ENCODE results near the gene MGAT4C.
"Not testable (repeated sequence)": the region's sequence is repeated elsewhere in the genome, so short reads cannot be mapped to it uniquely, and the experiment has no call there.

Gene MGAT4C

DNA sequence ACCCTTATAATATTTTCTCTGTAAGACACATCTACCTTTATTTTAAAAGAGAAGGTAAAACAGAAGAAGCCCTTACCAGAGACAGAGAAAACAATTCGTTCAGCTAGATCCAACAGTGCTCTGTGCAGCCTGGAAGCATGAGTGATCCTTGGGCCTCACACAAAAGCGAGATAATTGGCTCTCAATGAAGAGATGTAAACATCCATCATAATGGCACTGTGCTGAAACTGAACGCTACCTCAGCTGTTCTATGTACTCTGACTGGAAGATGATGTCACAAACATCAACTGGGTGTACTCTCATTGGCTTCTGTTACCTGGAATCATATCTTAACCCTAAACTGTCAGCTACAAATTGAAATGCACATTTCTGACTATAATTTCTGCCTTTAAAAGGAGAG lies at the start of gene MGAT4C:
MGAT4C (minus strand) TSS at position 229 of the 400 bp plus-strand sequence.
- H3K4me3 ChIP-seq (ENCODE audit: low read depth, low read length): no peak within 1 kb of the TSS
- TF ChIP-seq, protein P1, sequence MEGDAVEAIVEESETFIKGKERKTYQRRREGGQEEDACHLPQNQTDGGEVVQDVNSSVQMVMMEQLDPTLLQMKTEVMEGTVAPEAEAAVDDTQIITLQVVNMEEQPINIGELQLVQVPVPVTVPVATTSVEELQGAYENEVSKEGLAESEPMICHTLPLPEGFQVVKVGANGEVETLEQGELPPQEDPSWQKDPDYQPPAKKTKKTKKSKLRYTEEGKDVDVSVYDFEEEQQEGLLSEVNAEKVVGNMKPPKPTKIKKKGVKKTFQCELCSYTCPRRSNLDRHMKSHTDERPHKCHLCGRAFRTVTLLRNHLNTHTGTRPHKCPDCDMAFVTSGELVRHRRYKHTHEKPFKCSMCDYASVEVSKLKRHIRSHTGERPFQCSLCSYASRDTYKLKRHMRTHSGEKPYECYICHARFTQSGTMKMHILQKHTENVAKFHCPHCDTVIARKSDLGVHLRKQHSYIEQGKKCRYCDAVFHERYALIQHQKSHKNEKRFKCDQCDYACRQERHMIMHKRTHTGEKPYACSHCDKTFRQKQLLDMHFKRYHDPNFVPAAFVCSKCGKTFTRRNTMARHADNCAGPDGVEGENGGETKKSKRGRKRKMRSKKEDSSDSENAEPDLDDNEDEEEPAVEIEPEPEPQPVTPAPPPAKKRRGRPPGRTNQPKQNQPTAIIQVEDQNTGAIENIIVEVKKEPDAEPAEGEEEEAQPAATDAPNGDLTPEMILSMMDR (IDR thresholded peaks at IDR 0.05; ENCODE audit: control insufficient read depth, extremely low read depth, insufficient read depth): no peak
- DNase-seq (ENCODE audit: low read depth): no peak

DNA sequence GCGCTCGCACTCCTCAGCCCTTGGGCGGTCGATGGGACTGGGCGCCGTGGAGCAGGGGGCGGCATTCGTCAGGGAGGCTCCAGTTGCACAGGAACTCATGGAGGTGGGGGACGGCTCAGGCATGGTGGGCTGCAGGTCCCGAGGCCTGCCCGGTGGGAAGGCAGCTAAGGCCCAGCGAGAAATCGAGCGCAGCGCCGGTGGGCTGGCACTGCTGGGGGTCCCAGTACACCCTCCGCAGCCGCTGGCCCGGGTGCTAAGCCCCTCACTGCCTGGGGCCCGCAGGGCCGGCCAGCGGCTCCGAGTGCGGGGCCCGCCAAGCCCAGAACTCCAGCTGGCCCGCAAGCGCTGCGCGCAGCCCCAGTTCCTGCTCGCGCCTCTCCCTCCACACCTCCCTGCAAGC lies 40.2 kb upstream of the MGAT4C start:
- not testable (repeated sequence) for H3K4me3 ChIP-seq (ENCODE audit: low read depth, low read length); DNase-seq (ENCODE audit: low read depth)

- no peak for DNase-seq (ENCODE audit: low read depth)
- TF ChIP-seq, protein P1 (IDR thresholded peaks at IDR 0.05; ENCODE audit: control insufficient read depth, extremely low read depth, insufficient read depth): no peak
- H3K4me3 ChIP-seq (ENCODE audit: low read depth, low read length): no peak overlapping the region
Observed at GRCh38 chr12:86293682-86294240, 37.6 kb upstream of the MGAT4C start.

DNA sequence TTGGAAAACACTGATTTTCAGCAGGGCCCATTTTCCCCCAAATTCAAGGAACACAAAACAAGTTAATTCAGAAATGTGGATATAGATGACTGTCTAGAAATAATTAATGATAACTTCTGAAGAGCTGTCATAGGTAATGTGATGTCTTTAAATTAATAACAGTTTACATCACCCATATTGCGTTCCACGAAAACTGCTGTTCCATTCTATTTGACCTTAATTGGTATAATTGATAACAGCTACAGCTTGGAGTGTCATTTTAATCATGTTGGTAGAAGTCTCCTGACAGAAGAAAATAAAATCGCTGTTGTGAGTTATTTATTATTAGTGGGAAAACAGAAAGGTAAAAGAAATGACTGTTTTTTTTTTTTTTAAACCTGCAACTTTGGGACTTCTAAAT lies 36.3 kb upstream of the MGAT4C start:
- H3K4me3 ChIP-seq (ENCODE audit: low read depth, low read length): no peak overlapping the region
- DNase-seq (ENCODE audit: low read depth): no peak
- TF ChIP-seq, protein P1 (IDR thresholded peaks at IDR 0.05; ENCODE audit: control insufficient read depth, extremely low read depth, insufficient read depth): no peak

DNA sequence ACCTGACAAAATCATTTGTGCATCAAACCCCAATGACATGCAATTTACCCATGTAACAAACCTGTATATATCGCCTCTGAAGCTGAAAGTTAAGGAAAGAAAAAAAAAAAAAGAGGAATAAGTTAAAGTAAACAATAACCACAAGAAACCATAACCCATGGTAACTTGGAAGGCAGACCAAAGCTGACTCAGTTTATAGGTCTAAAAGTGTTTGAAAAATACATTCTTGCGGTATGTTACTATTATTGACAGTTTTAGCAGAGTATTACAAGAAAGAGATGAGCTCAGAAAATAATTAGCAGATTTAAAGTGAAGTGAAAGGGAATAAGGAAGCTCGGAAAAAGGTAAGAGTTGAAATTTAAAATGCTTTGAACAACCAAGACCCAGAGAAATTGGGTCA lies 34.4 kb upstream of the MGAT4C start:
- TF ChIP-seq, protein P1 (IDR thresholded peaks at IDR 0.05; ENCODE audit: control insufficient read depth, extremely low read depth, insufficient read depth): no peak
- no peak overlapping the region for H3K4me3 ChIP-seq (ENCODE audit: low read depth, low read length)
- no peak for DNase-seq (ENCODE audit: low read depth)

GRCh38 chr12:86286119-86286518 lies 29.9 kb upstream of the MGAT4C start:
- H3K4me3 ChIP-seq (ENCODE audit: low read depth, low read length): no peak overlapping the region
- no peak for DNase-seq (ENCODE audit: low read depth)
- TF ChIP-seq, protein P1 (IDR thresholded peaks at IDR 0.05; ENCODE audit: control insufficient read depth, extremely low read depth, insufficient read depth): no peak

DNA sequence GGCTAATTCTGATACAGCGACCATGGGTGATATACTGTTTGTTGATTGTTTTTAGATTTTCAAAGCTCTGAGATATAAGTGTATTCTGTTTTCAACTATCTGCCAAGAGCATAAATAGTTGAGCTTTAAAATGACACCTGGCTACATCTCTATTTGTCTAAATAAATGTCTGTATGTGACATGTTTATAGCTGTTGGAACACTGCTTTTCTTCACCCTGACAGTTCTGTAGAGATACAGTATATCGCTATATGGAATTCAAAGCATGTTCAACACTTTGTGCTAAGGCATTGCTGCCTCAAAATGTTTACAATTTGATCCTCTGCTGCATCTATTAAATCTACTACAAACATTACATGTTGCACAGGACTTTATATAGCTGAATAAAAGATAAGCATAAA lies 27.4 kb upstream of the MGAT4C start:
- DNase-seq (ENCODE audit: low read depth): no peak
- TF ChIP-seq, protein P1 (IDR thresholded peaks at IDR 0.05; ENCODE audit: control insufficient read depth, extremely low read depth, insufficient read depth): no peak
- no peak overlapping the region for H3K4me3 ChIP-seq (ENCODE audit: low read depth, low read length)
